Lung (tissue), 12 donors: Measurements from ENCODE around the gene CAMKK2. TPM values are rescaled to one million over a fixed set of nuclear protein-coding genes. Genes with fewer than 3 reads are reported as not detected.

ENCODE experiments used
- ATAC-seq: fragments of 200-7000 bp; cut with Tn5 transposase; one replicate; pipeline ENCODE4 v1.9.1; 2020; ENCODE audit warnings: moderate number of reproducible peaks; ENCODE audit not compliant: insufficient read depth, low FRiP score
- DNase-seq, 3 donors: peaks; one replicate each; pipeline ENCODE4 v3.0.0-alpha.2; 2013 to 2017
- H3K27ac ChIP-seq, 2 donors: one replicate each; pipeline ENCODE4 v1.5.1; 2013; ENCODE audit warnings: mild to moderate bottlenecking in 2 of 2, moderate library complexity in 2 of 2, control low read depth in 1 of 2, inconsistent platforms in 1 of 2, low read depth in 1 of 2, low read length in 1 of 2
- H3K27me3 ChIP-seq, 3 donors: one replicate each; pipeline ENCODE4 v1.5.1; 2013; ENCODE audit warnings: low read length in 2 of 3; ENCODE audit not compliant: control insufficient read depth in 3 of 3, insufficient read depth in 3 of 3
- H3K36me3 ChIP-seq, 4 donors: one replicate each; pipeline ENCODE4 v1.5.1; 2013; ENCODE audit warnings: low read length in 4 of 4, mild to moderate bottlenecking in 1 of 4, moderate library complexity in 1 of 4; ENCODE audit not compliant: control insufficient read depth in 4 of 4, insufficient read depth in 4 of 4
- H3K4me1 ChIP-seq, 5 donors: one replicate each; pipeline ENCODE4 v1.5.1; 2013; ENCODE audit warnings: low read length in 5 of 5, mild to moderate bottlenecking in 2 of 5, moderate library complexity in 1 of 5; ENCODE audit not compliant: control insufficient read depth in 5 of 5, insufficient read depth in 5 of 5
- H3K4me3 ChIP-seq: one replicate; pipeline ENCODE4 v1.5.1; 2013; ENCODE audit warnings: mild to moderate bottlenecking, control low read depth, moderate library complexity
- H3K9ac ChIP-seq, 2 donors: one replicate each; pipeline ENCODE4 v1.5.1; 2013; ENCODE audit warnings: low read length in 2 of 2, control low read depth in 1 of 2; ENCODE audit not compliant: insufficient read depth in 1 of 2
- H3K9me3 ChIP-seq, 4 donors: one replicate each; pipeline ENCODE4 v1.5.1; 2013; ENCODE audit warnings: low read length in 3 of 4, mild to moderate bottlenecking in 1 of 4, moderate library complexity in 1 of 4; ENCODE audit not compliant: control insufficient read depth in 4 of 4, insufficient read depth in 3 of 4
- WGBS, 2 donors: extraction: QIAGEN DNeasy Blood & Tissue Kit; methylation state at CpG; one replicate each; pipeline ENCODE4 v1.1.7; 2013; 5-methylcytosine and 5-hydroxymethylcytosine counted together
- polyA plus RNA-seq, 2 donors: library from polyadenylated mRNA; stranded (reverse); fragments of 200-250 nt; gene quantifications; one replicate each; pipeline ENCODE4 v1.2.1, GENCODE V29; 2013
- total RNA-seq, 2 donors: library from RNA; depleted of rRNA in 1 of 2; stranded (reverse); fragments of >200 nt in 1 of 2; gene quantifications; one replicate each; pipeline ENCODE4 v1.2.1, GENCODE V29; 2014 to 2021
- TF ChIP-seq, protein P1 (sequence below): IDR thresholded peaks from 2 replicates; pipeline ENCODE4 v1.5.1; 2012; ENCODE audit warnings: mild to moderate bottlenecking; ENCODE audit errors: control extremely low read depth, extremely low read depth
- donor health status: control.
- donor health status: control.
- donor health status: Bipolar disorder and iron deficiency.
- donor health status: healthy.
- donor health status: DM: yes; HTN: yes; CAD: no.

CAMKK2 gene
- total and polyA plus RNA-seq, 4 donors = 12.0 to 46.3 (median 36.0) TPM

DNA sequence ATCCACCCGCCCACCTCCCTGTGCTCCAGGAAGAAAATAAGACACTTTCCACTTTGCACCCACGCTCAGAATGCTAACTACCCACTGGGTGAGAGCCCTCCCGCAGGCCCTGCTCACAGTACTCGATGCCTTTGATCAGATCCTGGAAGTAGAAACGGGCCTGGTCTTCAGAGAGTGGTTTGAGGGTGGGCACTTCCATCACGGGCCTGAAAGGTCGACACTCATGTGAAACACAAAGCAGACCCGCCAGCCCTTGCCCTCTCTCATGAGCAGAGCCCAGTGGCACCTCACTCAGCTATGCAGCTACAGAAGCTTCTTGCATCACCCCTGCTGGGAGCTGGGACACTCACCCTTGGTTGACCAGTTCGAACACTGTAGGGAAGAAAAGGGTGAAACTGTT, 41.1 kb downstream of the CAMKK2 start:
- TF ChIP-seq, protein P1, sequence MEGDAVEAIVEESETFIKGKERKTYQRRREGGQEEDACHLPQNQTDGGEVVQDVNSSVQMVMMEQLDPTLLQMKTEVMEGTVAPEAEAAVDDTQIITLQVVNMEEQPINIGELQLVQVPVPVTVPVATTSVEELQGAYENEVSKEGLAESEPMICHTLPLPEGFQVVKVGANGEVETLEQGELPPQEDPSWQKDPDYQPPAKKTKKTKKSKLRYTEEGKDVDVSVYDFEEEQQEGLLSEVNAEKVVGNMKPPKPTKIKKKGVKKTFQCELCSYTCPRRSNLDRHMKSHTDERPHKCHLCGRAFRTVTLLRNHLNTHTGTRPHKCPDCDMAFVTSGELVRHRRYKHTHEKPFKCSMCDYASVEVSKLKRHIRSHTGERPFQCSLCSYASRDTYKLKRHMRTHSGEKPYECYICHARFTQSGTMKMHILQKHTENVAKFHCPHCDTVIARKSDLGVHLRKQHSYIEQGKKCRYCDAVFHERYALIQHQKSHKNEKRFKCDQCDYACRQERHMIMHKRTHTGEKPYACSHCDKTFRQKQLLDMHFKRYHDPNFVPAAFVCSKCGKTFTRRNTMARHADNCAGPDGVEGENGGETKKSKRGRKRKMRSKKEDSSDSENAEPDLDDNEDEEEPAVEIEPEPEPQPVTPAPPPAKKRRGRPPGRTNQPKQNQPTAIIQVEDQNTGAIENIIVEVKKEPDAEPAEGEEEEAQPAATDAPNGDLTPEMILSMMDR = no peak
- peak overlapping the region in 1 of 2 donors; percentile 10 for H3K27ac ChIP-seq
- no peaks in the 10 kb centered on the region for H3K27me3 ChIP-seq
- H3K4me3 ChIP-seq = no peak overlapping the region
- DNase-seq (no peak), ATAC-seq (no peak)
- peaks cover 6 to 30% (median 30%) of the 10 kb centered on the region in 4 donors for H3K36me3 ChIP-seq
- no peaks in the 10 kb centered on the region for H3K9me3 ChIP-seq
- no peaks in the 10 kb centered on the region for H3K4me1 ChIP-seq
- no peak overlapping the region for H3K9ac ChIP-seq
- WGBS, 2 donors = 92 to 94% methylated on average over 9 of the region's 9 CpGs

GRCh38 chr12:121253638-121254335, 42.7 kb downstream of the CAMKK2 start:
- H3K9me3 ChIP-seq = no peaks in the 10 kb centered on the region
- no peak overlapping the region for H3K9ac ChIP-seq
- TF ChIP-seq, protein P1 = no peak
- no peak overlapping the region for H3K27ac ChIP-seq
- 95 to 96% methylated on average over 15 of the region's 15 CpGs for whole genome bisulfite sequencing, 2 donors
- H3K4me1 ChIP-seq = no peaks in the 10 kb centered on the region
- DNase-seq (no peak), ATAC-seq (no peak)
- H3K27me3 ChIP-seq = no peaks in the 10 kb centered on the region
- peaks cover 6 to 40% (median 35%) of the 10 kb centered on the region in 4 donors for H3K36me3 ChIP-seq
- H3K4me3 ChIP-seq = no peak overlapping the region

- peaks cover 8 to 45% (median 41%) of the 10 kb centered on the region in 4 donors for H3K36me3 ChIP-seq
- H3K27ac ChIP-seq = no peak overlapping the region
- 99% methylated on average over 9 of the region's 9 CpGs for WGBS, 2 donors
- no peaks in the 10 kb centered on the region for H3K4me1 ChIP-seq
- no peak overlapping the region for H3K4me3 ChIP-seq
- H3K27me3 ChIP-seq = no peaks in the 10 kb centered on the region
- ATAC-seq = no peak
- no peak for DNase-seq
- H3K9me3 ChIP-seq = no peaks in the 10 kb centered on the region
- TF ChIP-seq, protein P1 = no peak
- no peak overlapping the region for H3K9ac ChIP-seq
These were observed 43.7 kb downstream of the CAMKK2 start for GRCh38 chr12:121252712-121253345.
